OCI-LY1 (cell line): ENCODE data around the gene PGBD5.

Experiments used
- CTCF ChIP-seq: fragments of 200-600 bp; sonication (generic), shearing (Covaris generic); IDR thresholded peaks from 2 replicates; pipeline ENCODE4 v1.5.1; 2017; ENCODE audit warnings: mild to moderate bottlenecking, antibody characterized with exemption, low read length, moderate library complexity, mixed read lengths
- EZH2 ChIP-seq: fragments of 200-600 bp; sonication (generic), shearing (Covaris generic); IDR thresholded peaks from 2 replicates; pipeline ENCODE4 v1.8.0; 2017; ENCODE audit warnings: borderline replicate concordance, mixed run types, mild to moderate bottlenecking, antibody characterized with exemption, low read length, moderate library complexity, mixed read lengths

GRCh38 chr1:230421481-230421880 is 4.7 kb downstream of the PGBD5 start:
- no peak for TF ChIP-seq CTCF
- no peak for TF ChIP-seq EZH2
